ENCODE measurements around the gene VWA7.
A peak's percentile ranks its signal among the peaks of the same experiment; 100 is the strongest.
"Not testable (repeated sequence)": the region's sequence is repeated elsewhere in the genome, so short reads cannot be mapped to it uniquely, and the experiment has no call there.

VWA7 gene

GRCh38 chr6:31794866-31795615 is 17.9 kb upstream of the VWA7 start:
- WGBS, 2 donors (ENCODE audit: extremely low coverage in 2 of 2, insufficient read length in 2 of 2, insufficient replicate concordance in 1 of 2): no CpG with 5 or more reads among the region's 44 CpGs
- Histone ChIP-seq H4K91ac (ENCODE audit: low read depth, low read length, poor library complexity) (peak overlapping the region; percentile 79), H3K36me3 (replicated peaks in 1 of 2; ENCODE audit: control insufficient read depth in 2 of 2, insufficient read depth in 2 of 2, low read length in 2 of 2) (peaks cover 18 to 65% of the 10 kb centered on the region in 2 donors)

GRCh38 chr6:31794294-31794865 is 17.3 kb upstream of the VWA7 start:
- no peak overlapping the region for H3K14ac ChIP-seq (ENCODE audit: low read length)
- H3K27me3 ChIP-seq (ENCODE audit: control insufficient read depth in 3 of 3, insufficient read depth in 3 of 3, low read depth in 1 of 3, low read length in 3 of 3): no peaks in the 10 kb centered on the region
- peak overlapping the region; percentile 96 for H3K9ac ChIP-seq (ENCODE audit: low read depth, low read length, poor library complexity)
- no peak overlapping the region for H3K27ac ChIP-seq (replicated peaks; ENCODE audit: low read length)
- no peak overlapping the region for H3K23ac ChIP-seq (ENCODE audit: low read depth, low read length, poor library complexity)
- H4K91ac ChIP-seq (ENCODE audit: low read depth, low read length, poor library complexity): no peak overlapping the region
- no peak overlapping the region for H2BK12ac ChIP-seq (ENCODE audit: low read length)
- no peak overlapping the region for H2BK120ac ChIP-seq (ENCODE audit: low read depth, low read length)
- no peak for DNase-seq (ENCODE audit: low spot score)
- H3K36me3 ChIP-seq (replicated peaks in 1 of 2; ENCODE audit: control insufficient read depth in 2 of 2, insufficient read depth in 2 of 2, low read length in 2 of 2): peaks cover 20 to 66% of the 10 kb centered on the region in 2 donors
- peak overlapping the region; percentile 98 for H3K4me2 ChIP-seq (ENCODE audit: insufficient read depth, low read length, poor library complexity, severe bottlenecking)
- peak overlapping the region; percentile 77 to 87 for H3K4me3 ChIP-seq (ENCODE audit: low read length in 2 of 2)
- H2AFZ ChIP-seq (ENCODE audit: low read length): peak overlapping the region; percentile 95
- no peak overlapping the region for H3K4ac ChIP-seq (ENCODE audit: low read length)
- peak overlapping the region; percentile 21 for H2AK5ac ChIP-seq (ENCODE audit: low read depth, low read length)
- H3K4me1 ChIP-seq (ENCODE audit: control insufficient read depth in 2 of 2, insufficient read depth in 1 of 2, low read depth in 1 of 2, low read length in 2 of 2): peaks cover 2 to 5% of the 10 kb centered on the region in 2 donors
- WGBS, 2 donors (ENCODE audit: extremely low coverage in 2 of 2, insufficient read length in 2 of 2, insufficient replicate concordance in 1 of 2): no CpG with 5 or more reads among the region's 7 CpGs
- no peaks in the 10 kb centered on the region for H3K79me1 ChIP-seq (ENCODE audit: low read depth, low read length)
- H3K9me3 ChIP-seq (replicated peaks in 1 of 2; ENCODE audit: control insufficient read depth in 2 of 2, insufficient read depth in 1 of 2, low read depth in 1 of 2, low read length in 2 of 2): no peaks in the 10 kb centered on the region
- peak overlapping the region; percentile 99 for H2BK5ac ChIP-seq (ENCODE audit: low read length)
- H2BK15ac ChIP-seq (ENCODE audit: low read length): no peak overlapping the region
- H4K8ac ChIP-seq (ENCODE audit: low read depth, low read length): no peak overlapping the region
- H3K18ac ChIP-seq (ENCODE audit: low read length): peak overlapping the region; percentile 39

More at GRCh38 chr6:31794866-31795615, 17.9 kb upstream of the VWA7 start:
- H3K18ac ChIP-seq (ENCODE audit: low read length): peak overlapping the region; percentile 90
- H2BK12ac ChIP-seq (ENCODE audit: low read length): no peak overlapping the region
- peaks cover 2 to 5% of the 10 kb centered on the region in 2 donors for H3K4me1 ChIP-seq (ENCODE audit: control insufficient read depth in 2 of 2, insufficient read depth in 1 of 2, low read depth in 1 of 2, low read length in 2 of 2)
- H3K9ac ChIP-seq (ENCODE audit: low read depth, low read length, poor library complexity): peak overlapping the region; percentile 96
- H2BK15ac ChIP-seq (ENCODE audit: low read length): no peak overlapping the region
- peak overlapping the region; percentile 98 for H3K4me2 ChIP-seq (ENCODE audit: insufficient read depth, low read length, poor library complexity, severe bottlenecking)
- no peak overlapping the region for H3K4ac ChIP-seq (ENCODE audit: low read length)
- H3K27me3 ChIP-seq (ENCODE audit: control insufficient read depth in 3 of 3, insufficient read depth in 3 of 3, low read depth in 1 of 3, low read length in 3 of 3): no peaks in the 10 kb centered on the region
- no peak overlapping the region for H2BK120ac ChIP-seq (ENCODE audit: low read depth, low read length)
- no peaks in the 10 kb centered on the region for H3K9me3 ChIP-seq (replicated peaks in 1 of 2; ENCODE audit: control insufficient read depth in 2 of 2, insufficient read depth in 1 of 2, low read depth in 1 of 2, low read length in 2 of 2)
- H3K4me3 ChIP-seq (ENCODE audit: low read length in 2 of 2): peak overlapping the region; percentile 77 to 87
- no peaks in the 10 kb centered on the region for H3K79me1 ChIP-seq (ENCODE audit: low read depth, low read length)
- DNase-seq (ENCODE audit: low spot score): peak; percentile 27
- peak overlapping the region; percentile 30 for H4K8ac ChIP-seq (ENCODE audit: low read depth, low read length)
- H3K23ac ChIP-seq (ENCODE audit: low read depth, low read length, poor library complexity): peak overlapping the region; percentile 99
- H2BK5ac ChIP-seq (ENCODE audit: low read length): peak overlapping the region; percentile 99
- H3K14ac ChIP-seq (ENCODE audit: low read length): no peak overlapping the region
- peak overlapping the region; percentile 91 for H3K27ac ChIP-seq (replicated peaks; ENCODE audit: low read length)
- H2AFZ ChIP-seq (ENCODE audit: low read length): peak overlapping the region; percentile 95
- peak overlapping the region; percentile 83 for H2AK5ac ChIP-seq (ENCODE audit: low read depth, low read length)

- H2BK12ac ChIP-seq (ENCODE audit: low read length); DNase-seq (ENCODE audit: low spot score); H2BK15ac ChIP-seq (ENCODE audit: low read length); H3K4me1 ChIP-seq (ENCODE audit: control insufficient read depth in 2 of 2, insufficient read depth in 1 of 2, low read depth in 1 of 2, low read length in 2 of 2); H3K9me3 ChIP-seq (replicated peaks in 1 of 2; ENCODE audit: control insufficient read depth in 2 of 2, insufficient read depth in 1 of 2, low read depth in 1 of 2, low read length in 2 of 2); H3K18ac ChIP-seq (ENCODE audit: low read length); H3K14ac ChIP-seq (ENCODE audit: low read length); H4K8ac ChIP-seq (ENCODE audit: low read depth, low read length); H3K27ac ChIP-seq (replicated peaks; ENCODE audit: low read length); H3K4ac ChIP-seq (ENCODE audit: low read length); H3K23ac ChIP-seq (ENCODE audit: low read depth, low read length, poor library complexity); H3K27me3 ChIP-seq (ENCODE audit: control insufficient read depth in 3 of 3, insufficient read depth in 3 of 3, low read depth in 1 of 3, low read length in 3 of 3); H2BK5ac ChIP-seq (ENCODE audit: low read length); H3K79me1 ChIP-seq (ENCODE audit: low read depth, low read length); H2AK5ac ChIP-seq (ENCODE audit: low read depth, low read length); H2AFZ ChIP-seq (ENCODE audit: low read length); H4K91ac ChIP-seq (ENCODE audit: low read depth, low read length, poor library complexity); H3K9ac ChIP-seq (ENCODE audit: low read depth, low read length, poor library complexity); H2BK120ac ChIP-seq (ENCODE audit: low read depth, low read length): not testable (repeated sequence)
- H3K4me3 ChIP-seq (ENCODE audit: low read length in 2 of 2): peak overlapping the region in 1 of 2 donors; percentile 77
- peak overlapping the region; percentile 34 for H3K4me2 ChIP-seq (ENCODE audit: insufficient read depth, low read length, poor library complexity, severe bottlenecking)
- H3K36me3 ChIP-seq (replicated peaks in 1 of 2; ENCODE audit: control insufficient read depth in 2 of 2, insufficient read depth in 2 of 2, low read length in 2 of 2): peaks cover 22 to 68% of the 10 kb centered on the region in 2 donors
- WGBS, 2 donors (ENCODE audit: extremely low coverage in 2 of 2, insufficient read length in 2 of 2, insufficient replicate concordance in 1 of 2): no CpG with 5 or more reads among the region's 6 CpGs
These were observed 16.8 kb upstream of the VWA7 start for GRCh38 chr6:31793927-31794245.

GRCh38 chr6:31792761-31793171 is 15.6 kb upstream of the VWA7 start:
- H3K9ac ChIP-seq (ENCODE audit: low read depth, low read length, poor library complexity): no peak overlapping the region
- H2AFZ ChIP-seq (ENCODE audit: low read length): no peak overlapping the region
- H3K23ac ChIP-seq (ENCODE audit: low read depth, low read length, poor library complexity): no peak overlapping the region
- no peak overlapping the region for H3K18ac ChIP-seq (ENCODE audit: low read length)
- no peak overlapping the region for H4K91ac ChIP-seq (ENCODE audit: low read depth, low read length, poor library complexity)
- H3K4me1 ChIP-seq (ENCODE audit: control insufficient read depth in 2 of 2, insufficient read depth in 1 of 2, low read depth in 1 of 2, low read length in 2 of 2): peaks cover 2 to 5% of the 10 kb centered on the region in 2 donors
- no CpG with 5 or more reads among the region's 12 CpGs for WGBS, 2 donors (ENCODE audit: extremely low coverage in 2 of 2, insufficient read length in 2 of 2, insufficient replicate concordance in 1 of 2)
- H3K4ac ChIP-seq (ENCODE audit: low read length): no peak overlapping the region
- H2BK12ac ChIP-seq (ENCODE audit: low read length): no peak overlapping the region
- H3K36me3 ChIP-seq (replicated peaks in 1 of 2; ENCODE audit: control insufficient read depth in 2 of 2, insufficient read depth in 2 of 2, low read length in 2 of 2): peaks cover 18 to 63% of the 10 kb centered on the region in 2 donors
- no peak overlapping the region for H2BK120ac ChIP-seq (ENCODE audit: low read depth, low read length)
- H2BK15ac ChIP-seq (ENCODE audit: low read length): no peak overlapping the region
- H2BK5ac ChIP-seq (ENCODE audit: low read length): no peak overlapping the region
- H3K9me3 ChIP-seq (replicated peaks in 1 of 2; ENCODE audit: control insufficient read depth in 2 of 2, insufficient read depth in 1 of 2, low read depth in 1 of 2, low read length in 2 of 2): no peaks in the 10 kb centered on the region
- no peak overlapping the region for H3K27ac ChIP-seq (replicated peaks; ENCODE audit: low read length)
- H3K14ac ChIP-seq (ENCODE audit: low read length): no peak overlapping the region
- H4K8ac ChIP-seq (ENCODE audit: low read depth, low read length): no peak overlapping the region
- no peaks in the 10 kb centered on the region for H3K27me3 ChIP-seq (ENCODE audit: control insufficient read depth in 3 of 3, insufficient read depth in 3 of 3, low read depth in 1 of 3, low read length in 3 of 3)
- no peak overlapping the region for H2AK5ac ChIP-seq (ENCODE audit: low read depth, low read length)
- no peak overlapping the region for H3K4me2 ChIP-seq (ENCODE audit: insufficient read depth, low read length, poor library complexity, severe bottlenecking)
- no peak for DNase-seq (ENCODE audit: low spot score)
- no peaks in the 10 kb centered on the region for H3K79me1 ChIP-seq (ENCODE audit: low read depth, low read length)
- no peak overlapping the region for H3K4me3 ChIP-seq (ENCODE audit: low read length in 2 of 2)
